Measurements from ENCODE around the gene JPH2.
"Not testable (repeated sequence)": the region's sequence is repeated elsewhere in the genome, so short reads cannot be mapped to it uniquely, and the experiment has no call there.

The JPH2 gene

DNA sequence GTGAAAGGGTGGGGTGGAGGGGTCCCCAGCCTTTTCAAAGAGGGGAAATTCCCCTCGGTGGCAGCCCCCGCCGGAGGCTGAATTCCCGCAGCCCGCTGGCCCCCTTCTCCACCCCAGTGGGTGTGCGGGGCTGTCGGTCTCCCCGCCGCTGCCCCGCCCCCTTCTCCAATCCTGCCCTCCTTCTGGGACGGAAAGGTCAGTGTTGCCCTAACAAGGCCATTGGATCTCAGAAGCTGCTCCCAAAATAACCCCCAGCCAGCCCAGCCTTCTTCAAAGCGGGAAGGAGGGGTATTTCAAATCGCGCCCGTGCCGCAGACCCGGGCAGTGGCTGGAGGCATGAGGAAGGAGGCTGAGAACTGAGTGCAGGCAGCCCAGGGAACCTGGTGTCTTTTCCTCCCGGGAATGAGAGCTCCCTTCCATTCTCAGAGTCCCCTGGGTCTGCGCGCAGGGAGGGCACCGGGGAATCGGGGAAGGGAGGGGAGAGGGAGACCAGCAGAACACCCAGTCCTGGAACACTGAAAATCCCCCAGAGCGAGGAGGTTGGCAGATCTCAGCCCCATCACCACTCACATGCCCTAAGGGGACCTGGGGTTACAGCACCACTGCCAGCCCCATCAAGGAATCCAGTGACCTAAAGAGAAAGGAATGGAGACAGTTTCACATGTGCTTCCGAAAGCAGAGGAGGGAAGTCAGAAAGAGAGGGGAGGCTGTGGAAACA, at the start of gene JPH2:
Gene JPH2 (minus strand): TSS at position 135 of the 718 bp plus-strand sequence. CDS start 483 bp downstream, outside the sequence.
- DNase-seq = no peak

DNA sequence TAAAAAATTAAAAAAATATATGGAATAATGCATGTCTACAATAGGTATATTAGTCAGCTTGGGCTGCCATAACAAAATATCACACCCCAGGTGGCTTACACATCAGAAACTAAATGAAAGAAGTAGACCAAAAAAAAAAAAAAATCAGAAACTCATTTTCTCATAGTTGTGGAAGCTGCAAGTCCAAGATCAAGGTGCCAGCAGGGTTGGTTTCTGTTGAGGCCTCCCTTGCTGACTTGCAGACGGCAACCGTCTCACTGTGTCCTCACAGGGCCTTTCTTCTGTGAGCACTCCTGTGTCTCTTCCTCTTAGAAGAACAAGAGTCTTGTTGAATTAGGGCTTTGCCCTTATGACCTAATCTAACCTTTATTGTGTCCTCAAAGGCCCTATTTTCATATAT, 48.7 kb upstream of the JPH2 start:
- DNase-seq = no peak

DNA sequence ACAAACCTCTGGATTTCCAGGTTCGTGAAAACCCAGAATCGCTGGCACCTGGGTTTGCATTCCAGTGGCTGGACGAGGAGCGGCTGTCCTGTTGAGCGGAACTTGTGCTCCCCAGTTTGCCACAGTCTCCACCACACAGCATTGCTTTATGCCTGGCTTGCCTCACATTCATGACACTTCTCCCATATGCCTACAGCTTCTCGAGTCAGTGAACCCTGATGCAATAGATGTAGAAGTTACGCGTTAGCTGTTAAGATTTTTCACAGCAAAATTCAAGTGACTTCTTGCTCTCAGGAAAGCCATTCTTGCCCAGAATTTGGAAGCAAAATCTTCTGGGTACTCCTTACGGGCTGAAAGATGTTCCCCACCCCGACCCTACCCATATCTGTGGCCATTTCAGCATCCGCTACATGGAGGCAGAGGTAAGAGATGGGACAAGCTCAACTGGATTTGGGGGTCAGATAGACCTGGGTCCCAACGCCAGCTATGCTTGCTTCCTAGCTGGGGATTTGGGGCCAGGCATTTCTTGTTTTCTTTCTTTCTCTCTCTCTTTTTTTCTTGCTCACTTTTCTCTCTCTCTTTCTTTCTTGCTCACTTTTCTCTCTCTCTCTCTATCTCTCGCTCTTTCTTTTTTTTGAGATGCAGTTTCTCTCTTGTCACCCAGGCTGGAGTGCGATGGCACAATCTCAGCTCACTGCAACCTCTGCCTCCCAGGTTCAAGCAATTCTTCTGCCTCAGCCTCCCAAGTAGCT, 47.8 kb upstream of the JPH2 start:
- no peak for DNase-seq

DNA sequence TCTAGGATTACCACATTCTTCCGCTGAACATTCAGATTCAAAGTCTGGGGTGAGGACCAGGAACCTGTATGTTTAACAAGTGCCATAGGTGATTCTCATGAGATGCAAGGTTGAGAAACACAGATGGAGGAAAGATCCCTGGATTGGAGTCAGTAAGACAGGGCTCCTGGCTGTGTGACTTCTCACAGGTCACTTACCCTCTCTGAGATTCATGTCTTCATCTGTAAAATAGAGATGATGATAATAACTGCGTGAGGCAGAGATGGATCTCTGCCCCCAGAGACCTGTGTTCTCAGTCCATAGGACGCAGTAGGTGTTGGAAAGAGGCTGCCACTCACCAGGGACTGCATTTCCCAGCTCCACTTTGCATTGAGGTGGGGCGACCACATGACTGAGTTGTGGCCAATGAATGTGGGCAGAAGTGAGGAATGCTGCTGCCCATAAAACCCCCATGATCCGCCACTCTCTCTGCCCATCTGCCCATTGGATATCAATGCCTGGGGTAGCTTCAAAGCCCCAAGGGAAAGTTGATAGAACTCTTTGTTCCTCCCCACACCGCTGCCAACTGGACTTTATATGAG, 46.5 kb upstream of the JPH2 start:
- no peak for DNase-seq

DNA sequence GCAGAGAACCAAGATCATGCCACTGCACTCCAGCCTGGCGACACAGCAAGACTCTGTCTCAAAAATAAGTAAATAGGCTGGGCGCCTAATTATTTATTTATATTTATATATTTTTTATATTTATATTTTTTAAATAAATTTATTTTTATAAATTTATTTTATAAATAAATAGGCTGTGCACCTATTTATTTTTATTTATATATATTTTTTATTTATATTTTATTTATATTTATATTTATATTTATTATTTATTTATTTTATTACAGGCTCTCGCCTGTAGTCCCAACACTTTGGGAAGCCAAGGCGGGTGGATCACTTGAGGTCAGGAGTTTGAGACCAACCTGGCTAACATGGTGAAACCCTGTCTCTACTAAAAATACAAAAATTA, 45.5 kb upstream of the JPH2 start:
- DNase-seq = not testable (repeated sequence)

DNA sequence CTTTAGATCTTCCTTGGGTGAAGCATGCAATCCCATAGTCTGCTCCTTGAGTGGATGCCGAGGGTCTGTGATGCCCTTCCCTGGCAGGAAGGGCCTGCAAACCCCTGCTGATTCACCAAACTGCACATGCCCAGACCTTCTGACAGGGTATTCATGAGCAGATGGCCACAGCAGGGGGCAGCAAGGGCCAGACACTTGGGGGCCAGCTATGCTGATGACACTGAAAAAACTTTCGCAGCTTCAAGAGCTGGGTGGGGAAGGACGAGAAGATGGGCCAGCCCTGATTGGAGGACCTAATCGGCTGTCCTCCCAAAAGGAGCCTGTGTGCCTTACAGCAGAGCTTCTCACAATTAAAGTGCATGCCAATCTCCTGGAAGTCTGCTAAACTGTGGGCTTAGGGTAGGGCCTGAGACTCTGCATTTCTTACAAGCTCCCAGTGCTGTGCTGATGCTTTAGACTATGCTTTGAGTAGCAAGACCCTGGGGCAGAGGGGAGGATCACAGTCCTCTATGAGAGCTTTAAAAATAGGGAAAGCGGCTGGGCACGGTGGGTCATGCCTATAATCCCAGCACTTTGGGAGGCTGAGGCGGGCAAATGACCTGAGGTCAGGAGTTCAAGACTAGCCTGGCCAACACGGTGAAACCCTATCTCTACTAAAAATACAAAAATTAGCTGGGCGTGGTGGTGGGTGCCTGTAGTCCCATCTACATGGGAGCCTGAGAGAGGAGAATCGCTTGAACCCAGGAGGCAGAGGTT, 44.9 kb upstream of the JPH2 start:
- no peak for DNase-seq

DNA sequence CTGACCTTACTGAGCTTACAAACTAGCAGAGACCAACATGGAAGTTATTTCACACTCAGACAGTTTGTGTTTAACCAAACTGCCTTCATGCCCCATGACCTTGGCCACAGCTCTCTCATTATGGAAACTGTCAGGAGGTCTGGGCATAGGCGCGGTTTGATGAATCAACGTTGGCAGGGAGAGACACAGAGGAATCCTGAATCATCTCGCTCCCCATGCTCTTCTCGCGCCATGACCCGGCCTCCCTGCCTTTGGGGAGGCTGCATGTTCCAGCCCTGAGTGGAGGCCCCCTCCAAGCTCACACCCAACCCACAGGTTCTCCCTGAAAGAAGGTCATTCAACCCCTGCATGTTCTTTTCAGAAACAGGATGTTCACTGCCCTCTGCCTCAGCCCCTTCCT, 44.2 kb upstream of the JPH2 start:
- no peak for DNase-seq

DNA sequence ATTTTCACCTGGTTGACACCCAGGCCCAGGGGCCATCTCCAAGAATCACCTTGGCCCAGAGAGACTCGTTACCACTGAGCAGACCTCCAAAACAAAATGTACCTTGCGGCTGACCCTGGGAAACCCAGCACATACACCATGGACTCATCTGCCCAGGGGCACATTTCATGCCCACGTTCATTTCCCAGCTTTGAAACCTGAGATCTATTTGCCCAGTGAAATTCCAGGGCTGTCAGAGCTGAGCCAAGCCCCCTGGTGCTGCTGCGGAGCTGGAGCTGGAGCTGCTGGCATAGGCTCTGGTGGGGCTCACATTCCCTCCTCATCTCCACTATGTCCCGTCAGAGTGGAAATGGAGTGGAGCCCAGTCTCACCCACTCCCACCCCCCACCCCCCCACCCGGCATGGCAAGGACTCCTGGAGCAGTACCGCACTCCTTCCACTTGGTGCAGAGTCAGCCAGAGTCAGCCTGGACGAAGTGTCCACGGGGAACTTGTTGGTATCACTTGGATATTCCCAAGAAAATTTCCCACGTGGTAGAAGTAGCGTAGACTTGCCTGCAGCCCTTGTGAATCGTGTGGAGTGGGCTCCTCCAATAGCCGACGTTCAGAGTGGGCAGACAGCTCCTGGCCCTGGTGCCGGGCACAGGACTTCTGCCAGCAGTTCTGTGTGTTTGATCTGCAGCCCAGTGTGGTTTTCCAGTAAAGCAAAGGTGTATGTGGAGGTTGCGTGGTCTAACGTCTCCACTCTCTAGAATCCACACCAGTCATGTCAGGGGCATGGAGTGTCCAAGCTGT, 41.7 kb upstream of the JPH2 start:
- DNase-seq = no peak

DNA sequence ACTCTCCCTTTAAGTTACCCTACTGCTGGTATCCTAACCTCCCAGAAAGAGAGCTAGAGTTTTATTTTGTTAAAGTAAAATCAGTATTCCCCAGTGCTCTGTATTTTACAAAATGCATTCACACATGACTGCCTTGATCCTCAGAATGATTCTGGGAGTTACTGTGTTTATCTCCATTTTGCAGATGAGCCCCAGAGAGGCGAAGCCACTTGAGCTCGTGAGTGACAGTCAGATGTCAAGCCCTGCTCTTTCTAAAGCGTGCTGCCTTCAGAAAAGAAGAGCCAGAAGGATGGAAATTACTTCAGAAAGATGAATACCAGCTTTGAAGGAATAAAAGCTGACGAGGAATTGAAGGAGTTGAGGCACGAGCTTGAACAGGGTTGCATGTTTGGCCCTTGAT, 37.6 kb upstream of the JPH2 start:
- no peak for DNase-seq

DNA sequence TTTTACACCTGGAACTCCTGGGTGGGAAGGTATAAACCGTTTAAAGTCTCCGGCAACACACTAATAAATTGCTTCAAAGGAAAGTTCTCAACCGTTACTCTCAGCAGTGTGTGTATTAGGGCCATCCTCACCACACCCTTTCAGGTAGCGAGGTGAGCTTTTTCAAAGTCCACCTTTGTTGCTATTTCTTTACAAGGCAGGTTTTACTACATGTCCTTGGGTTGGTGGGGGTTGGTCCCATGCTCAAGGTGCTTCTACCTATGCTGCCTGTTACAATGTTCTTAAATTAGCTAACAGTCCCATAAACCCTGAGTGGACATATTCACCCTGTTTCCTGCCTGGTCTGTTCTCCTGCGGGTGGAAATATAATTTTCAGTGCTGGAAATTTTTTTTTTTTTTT, 36.7 kb upstream of the JPH2 start:
- DNase-seq = no peak

DNA sequence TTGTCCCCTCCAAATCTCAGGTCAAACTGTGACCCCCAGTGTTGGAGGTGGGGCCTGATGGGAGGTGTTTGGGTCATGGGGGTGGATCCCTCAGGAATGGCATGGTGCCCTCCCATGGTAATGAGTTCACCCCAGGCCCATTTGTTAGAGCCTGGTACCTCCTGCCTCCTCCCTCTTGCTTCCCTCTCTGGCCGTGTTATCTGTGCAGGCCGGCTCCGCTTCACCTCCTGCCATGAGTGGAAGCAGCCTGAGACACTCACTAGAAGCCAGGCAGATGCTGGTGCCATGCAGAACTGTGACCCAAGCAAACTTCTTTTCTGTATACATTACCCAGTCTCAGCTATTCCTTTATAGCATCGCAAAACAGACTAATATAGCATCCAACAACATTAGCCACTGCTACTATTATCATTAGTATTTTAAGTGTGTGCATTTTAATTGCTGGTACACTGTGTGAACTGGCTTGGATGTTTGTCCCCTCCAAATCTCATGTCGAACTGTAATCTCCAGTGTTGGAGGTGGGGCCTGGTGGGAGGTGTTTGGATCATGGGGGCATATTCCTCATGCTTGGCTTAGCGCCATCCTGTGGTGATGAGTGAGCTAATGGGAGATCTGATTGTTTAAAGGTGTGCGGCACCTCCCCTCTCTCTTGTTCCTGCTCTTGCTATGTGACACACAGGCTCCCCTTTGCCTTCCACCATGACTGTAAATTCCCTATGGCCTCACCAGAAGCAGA, 35.8 kb upstream of the JPH2 start:
- no peak for DNase-seq

DNA sequence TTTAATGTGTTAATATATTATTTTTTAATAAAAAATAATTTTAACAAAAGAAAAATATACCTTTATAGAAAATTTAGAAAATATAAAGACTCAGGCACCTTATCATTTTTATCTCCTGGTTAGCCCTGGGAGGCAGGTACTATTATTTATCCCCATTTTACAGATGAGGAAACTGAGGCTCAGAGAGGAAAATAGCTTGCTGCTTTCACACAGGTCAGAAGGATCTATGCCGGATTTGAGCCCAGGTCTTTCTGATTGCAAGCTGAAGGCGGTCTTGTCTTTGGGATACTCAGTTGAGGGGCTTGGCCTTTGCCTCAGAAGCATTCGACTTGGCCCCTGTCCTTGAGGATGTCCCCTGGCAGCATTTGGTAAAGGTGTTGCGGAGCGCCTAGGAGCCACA, 35.0 kb upstream of the JPH2 start:
- DNase-seq = no peak

DNA sequence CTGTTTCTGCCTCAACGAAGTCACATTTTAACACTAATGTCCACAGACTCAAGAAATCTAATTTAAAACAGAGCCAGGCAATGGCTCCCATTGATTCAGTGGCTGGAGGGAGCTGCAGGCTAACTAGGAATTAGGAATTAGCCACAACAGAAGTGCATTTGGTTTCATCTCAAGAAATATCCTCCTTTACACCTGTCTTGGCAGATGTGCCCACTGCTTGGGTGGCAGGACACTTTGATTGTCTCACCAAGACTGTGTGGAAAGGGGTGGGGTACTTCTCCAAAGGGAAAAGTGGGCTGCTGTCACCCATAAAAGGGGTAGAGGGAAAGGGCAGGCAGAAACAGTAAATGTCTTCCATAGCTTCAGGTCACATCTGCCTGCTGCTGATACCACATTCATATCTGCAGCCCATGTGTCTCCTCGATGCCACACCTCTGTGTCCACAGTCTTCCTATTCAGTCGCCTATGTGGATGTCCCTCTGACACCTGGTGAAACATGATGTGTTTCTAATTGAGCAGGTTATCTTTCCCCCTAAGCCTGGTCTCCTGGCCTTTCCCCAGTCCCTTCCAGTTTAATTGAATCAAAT, 34.5 kb upstream of the JPH2 start:
- DNase-seq = no peak

DNA sequence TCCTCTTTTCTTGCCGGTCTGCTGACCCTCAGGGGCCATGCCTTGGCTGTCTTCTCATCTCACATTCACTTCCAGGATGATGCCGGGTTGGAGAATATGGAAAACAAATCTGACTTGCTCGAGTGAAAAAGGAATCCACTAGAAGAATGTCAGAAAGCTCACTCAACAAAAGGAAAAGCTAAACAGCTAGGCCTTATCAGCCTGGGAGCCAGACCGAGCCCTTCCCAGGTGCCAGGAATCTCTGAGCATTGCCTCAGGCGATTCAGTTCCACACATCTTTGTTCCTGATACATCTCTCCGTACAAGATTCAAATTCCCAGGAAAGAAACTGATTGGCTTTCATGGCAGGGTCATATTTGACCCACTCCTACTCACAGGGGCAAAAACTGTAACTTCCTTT, 32.8 kb upstream of the JPH2 start:
- no peak for DNase-seq

DNA sequence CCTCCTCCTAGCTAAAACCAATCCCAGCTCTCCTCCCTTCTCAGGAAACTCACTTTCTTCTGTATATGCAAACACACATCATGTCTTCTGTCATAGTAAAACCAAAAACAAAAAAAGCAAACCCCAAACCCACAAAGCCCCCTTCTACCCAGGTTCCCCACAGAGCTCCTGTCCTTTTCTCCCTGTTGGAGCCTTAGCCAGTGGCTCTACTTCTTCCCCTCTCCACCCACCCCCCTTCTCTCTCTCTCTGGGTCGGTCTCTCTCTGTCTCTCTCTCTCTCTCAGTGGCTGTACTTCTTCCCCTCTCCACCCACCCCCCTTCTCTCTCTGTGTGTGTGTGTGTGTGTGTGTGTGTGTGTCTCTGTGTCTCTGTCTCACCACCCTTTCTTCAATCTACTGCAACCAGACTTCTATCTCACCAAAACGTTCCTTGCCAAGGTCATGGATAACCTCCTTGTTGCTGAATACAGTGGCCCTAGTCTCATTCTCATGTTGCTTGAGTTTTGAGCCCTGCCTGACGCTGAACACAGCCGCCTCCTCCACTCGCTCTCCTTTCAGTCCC, 32.3 kb upstream of the JPH2 start:
- no peak for DNase-seq

DNA sequence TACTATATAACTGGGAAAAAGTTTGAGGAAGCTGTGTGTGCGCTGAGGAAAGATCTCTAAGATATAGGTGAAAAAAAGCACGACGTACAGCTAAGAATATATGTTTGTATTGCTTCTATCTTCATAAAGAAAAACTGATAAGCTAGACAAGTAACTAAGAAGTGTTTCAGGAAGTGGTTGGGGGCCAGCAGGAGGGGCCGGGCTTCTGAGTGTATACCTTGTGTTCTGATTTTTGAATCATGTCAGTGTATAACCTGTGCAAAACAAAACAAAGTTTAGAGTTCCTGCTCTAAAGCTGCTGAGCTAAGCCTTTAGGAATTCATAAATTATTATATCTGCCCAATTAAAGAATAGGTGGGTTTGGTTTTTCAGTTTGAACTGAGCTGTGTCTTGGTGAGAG, 31.5 kb upstream of the JPH2 start:
- no peak for DNase-seq

DNA sequence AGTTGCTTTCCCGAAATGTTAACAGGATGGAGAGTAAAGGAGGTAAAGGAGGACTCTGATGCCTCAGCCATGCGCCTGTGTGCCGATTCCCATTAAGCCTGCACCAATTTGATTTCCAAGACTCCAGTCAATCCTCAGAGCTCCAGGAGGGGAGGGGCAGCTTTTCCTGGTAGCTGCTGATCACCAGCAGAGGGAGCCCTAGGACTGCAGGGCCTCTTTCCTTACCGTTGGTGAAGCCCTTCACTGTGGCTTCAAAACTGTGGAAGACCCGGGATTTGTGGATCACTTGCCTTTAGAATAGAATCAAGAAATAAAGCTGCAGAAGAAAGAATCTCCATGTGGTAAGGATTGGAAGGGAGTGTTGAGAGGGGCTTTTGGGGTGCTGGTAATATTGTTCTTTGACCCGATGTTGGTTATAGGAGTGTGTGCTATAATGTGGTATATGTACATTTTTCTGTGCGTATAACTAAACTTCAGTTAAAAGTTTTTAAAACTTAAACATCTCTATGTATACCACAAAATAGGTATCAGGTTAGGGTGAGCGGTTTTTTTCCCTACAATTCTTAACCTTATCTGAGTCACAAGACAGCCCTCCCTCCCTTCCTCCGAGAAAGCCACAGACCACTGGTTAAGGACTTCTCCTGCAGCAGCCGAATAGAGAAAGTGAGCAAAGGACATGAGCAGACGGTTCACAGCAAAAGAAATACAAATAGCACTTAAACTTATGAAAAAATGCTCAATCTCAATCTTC, 30.5 kb upstream of the JPH2 start:
- DNase-seq = peak; percentile 42

DNA sequence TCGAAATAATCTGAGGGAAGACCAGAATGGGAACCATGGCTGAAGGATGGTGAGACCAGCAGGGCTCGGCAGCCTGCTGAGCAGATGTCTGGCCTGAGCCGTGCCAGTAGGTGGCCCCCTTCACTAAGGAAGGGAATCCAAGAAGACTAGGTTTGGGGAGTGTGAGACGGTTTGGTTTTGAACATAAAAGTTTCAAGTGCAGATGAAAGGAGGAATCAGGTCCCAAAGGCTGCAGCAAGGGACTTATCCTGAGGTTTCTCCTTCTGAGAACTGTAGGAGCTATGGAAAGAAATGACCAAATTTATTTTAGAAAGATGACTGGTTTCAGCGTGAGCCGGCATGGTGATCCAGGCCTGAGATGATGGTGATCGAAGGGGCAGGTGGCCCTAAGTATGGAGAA, 28.1 kb upstream of the JPH2 start:
- DNase-seq = peak; percentile 39

DNA sequence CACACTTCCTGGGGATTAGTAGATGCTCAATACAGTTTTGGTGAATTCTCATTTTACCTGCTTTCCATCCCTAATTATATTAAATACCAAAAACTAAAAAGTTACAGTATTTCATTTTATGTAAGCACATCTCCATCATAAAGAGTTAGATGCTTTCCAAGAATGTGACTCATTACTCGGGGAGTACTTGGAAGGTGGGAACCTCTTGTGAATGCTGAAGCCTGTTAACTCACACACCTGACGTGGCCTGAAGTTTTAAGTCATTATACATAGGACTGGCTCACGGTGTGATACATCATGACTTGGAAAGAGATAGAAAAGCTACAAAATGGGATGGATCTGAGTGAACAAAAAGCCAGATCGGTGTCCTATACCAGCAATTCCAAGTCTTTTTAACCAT, 25.8 kb upstream of the JPH2 start:
- no peak for DNase-seq

Data from NCI-H526 treated with DMSO at 0.1 percent for 48 hours (cell line).